Right atrium auricular region (tissue), 2 donors: ENCODE data around the gene DLX1. TPM values are rescaled to one million over a fixed set of nuclear protein-coding genes. Genes with fewer than 3 reads are reported as not detected.

Experiments
- DNase-seq: peaks from one replicate; pipeline ENCODE4 v3.0.0-alpha.2; 2019; ENCODE audit warnings: low spot score
- H3K27ac ChIP-seq, 2 donors: fragments of 200-600 bp; sonication (generic); 1 replicate in 1 of 2; 2 replicates in 1 of 2; pipeline ENCODE4 v1.5.1; 2016 to 2019
- H3K27me3 ChIP-seq, 2 donors: fragments of 200-600 bp; sonication (generic); one replicate each; pipeline versions ENCODE4 v1.5.1 to v1.6.0; 2017 to 2019
- H3K36me3 ChIP-seq: fragments of 200-600 bp; sonication (generic); one replicate; pipeline ENCODE4 v1.5.1; 2016
- H3K4me1 ChIP-seq, 2 donors: fragments of 200-600 bp; sonication (generic); one replicate each; pipeline versions ENCODE4 v1.5.1 to v1.6.0; 2017 to 2019
- H3K4me3 ChIP-seq, 2 donors: fragments of 200-600 bp; sonication (generic); 1 replicate in 1 of 2; 2 replicates in 1 of 2; pipeline ENCODE4 v1.5.1; 2017 to 2019; ENCODE audit warnings: mild to moderate bottlenecking in 1 of 2, moderate library complexity in 1 of 2
- H3K9me3 ChIP-seq, 2 donors: fragments of 200-600 bp; sonication (generic); one replicate each; pipeline ENCODE4 v1.5.1; 2019
- total RNA-seq, 2 donors: library from RNA; depleted of rRNA; stranded (reverse); fragments of >200 nt; gene quantifications; one replicate each; pipeline ENCODE4 v1.1.0, GENCODE V29; 2016
- TF ChIP-seq, protein P1 (sequence below), 2 donors: fragments of 200-600 bp; sonication (generic); IDR thresholded peaks; one replicate each; pipeline ENCODE4 v1.5.1; 2019; ENCODE audit warnings: antibody characterized with exemption in 2 of 2

Gene DLX1
- total RNA-seq, 2 donors from 2014 or later = not detected

- no peaks in the 10 kb centered on the region for H3K27me3 ChIP-seq
- no peak for DNase-seq
- H3K4me3 ChIP-seq = no peak overlapping the region
- H3K9me3 ChIP-seq = peaks cover 0 to 3% of the 10 kb centered on the region in 2 donors
- H3K36me3 ChIP-seq = no peaks in the 10 kb centered on the region
- TF ChIP-seq, protein P1, sequence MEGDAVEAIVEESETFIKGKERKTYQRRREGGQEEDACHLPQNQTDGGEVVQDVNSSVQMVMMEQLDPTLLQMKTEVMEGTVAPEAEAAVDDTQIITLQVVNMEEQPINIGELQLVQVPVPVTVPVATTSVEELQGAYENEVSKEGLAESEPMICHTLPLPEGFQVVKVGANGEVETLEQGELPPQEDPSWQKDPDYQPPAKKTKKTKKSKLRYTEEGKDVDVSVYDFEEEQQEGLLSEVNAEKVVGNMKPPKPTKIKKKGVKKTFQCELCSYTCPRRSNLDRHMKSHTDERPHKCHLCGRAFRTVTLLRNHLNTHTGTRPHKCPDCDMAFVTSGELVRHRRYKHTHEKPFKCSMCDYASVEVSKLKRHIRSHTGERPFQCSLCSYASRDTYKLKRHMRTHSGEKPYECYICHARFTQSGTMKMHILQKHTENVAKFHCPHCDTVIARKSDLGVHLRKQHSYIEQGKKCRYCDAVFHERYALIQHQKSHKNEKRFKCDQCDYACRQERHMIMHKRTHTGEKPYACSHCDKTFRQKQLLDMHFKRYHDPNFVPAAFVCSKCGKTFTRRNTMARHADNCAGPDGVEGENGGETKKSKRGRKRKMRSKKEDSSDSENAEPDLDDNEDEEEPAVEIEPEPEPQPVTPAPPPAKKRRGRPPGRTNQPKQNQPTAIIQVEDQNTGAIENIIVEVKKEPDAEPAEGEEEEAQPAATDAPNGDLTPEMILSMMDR (IDR thresholded peaks at IDR 0.05) = no peak
- H3K4me1 ChIP-seq = no peaks in the 10 kb centered on the region
- no peak overlapping the region for H3K27ac ChIP-seq
Measured at GRCh38 chr2:172128484-172128883, 43.2 kb downstream of the DLX1 start.

GRCh38 chr2:172129404-172129803, 44.1 kb downstream of the DLX1 start:
- no peak for DNase-seq
- Histone ChIP-seq H3K9me3 (peaks cover 0 to 3% of the 10 kb centered on the region in 2 donors), H3K36me3 (no peaks in the 10 kb centered on the region), H3K4me1 (no peaks in the 10 kb centered on the region), H3K4me3 (no peak overlapping the region), H3K27me3 (no peaks in the 10 kb centered on the region), H3K27ac (no peak overlapping the region)
- TF ChIP-seq, protein P1 (IDR thresholded peaks at IDR 0.05) = no peak

DNA sequence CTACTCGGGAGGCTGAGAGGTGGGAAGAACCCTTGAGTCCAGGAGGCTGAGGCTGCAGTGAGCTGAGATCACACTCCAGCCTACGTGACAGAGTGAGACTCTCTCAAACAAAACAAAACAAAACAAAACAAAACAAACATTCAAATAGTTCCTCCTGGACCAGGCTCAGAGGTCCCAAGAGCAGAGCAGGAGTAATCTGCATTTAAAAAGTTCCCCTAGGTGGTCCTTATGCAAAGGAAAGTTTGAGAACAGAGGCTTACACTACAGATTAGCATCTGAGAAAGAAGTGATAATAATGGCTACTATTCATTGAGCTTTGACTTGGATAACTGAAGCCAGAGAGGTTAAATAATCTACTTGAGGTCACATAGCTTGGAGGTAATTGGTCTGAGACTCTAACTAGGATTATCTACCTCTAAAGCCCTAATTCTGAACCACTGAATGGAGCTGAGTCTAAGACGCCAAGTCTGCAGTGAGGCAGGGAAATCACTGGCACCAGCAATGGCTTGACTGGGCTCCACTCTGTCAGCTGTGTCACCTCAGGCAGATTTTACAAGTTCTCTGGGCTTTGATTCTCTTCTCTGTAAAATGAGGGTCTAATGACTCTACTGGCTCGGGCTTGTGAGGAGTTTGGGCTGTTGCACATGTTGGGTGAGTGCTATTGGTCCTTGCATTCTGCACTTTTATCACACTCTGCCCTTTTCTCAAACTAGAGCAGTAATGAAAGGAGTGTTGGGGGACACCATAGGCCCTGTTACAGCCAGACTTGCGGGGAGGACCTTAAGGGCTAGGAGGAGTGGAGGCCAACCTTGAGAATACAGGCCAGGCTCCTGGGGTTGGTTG, 46.6 kb downstream of the DLX1 start:
- H3K9me3 ChIP-seq = peaks cover 0 to 3% of the 10 kb centered on the region in 2 donors
- no peaks in the 10 kb centered on the region for H3K27me3 ChIP-seq
- no peaks in the 10 kb centered on the region for H3K36me3 ChIP-seq
- TF ChIP-seq, protein P1 (IDR thresholded peaks at IDR 0.05) = no peak
- H3K27ac ChIP-seq = no peak overlapping the region
- H3K4me1 ChIP-seq = no peaks in the 10 kb centered on the region
- DNase-seq = no peak
- H3K4me3 ChIP-seq = no peak overlapping the region

DNA sequence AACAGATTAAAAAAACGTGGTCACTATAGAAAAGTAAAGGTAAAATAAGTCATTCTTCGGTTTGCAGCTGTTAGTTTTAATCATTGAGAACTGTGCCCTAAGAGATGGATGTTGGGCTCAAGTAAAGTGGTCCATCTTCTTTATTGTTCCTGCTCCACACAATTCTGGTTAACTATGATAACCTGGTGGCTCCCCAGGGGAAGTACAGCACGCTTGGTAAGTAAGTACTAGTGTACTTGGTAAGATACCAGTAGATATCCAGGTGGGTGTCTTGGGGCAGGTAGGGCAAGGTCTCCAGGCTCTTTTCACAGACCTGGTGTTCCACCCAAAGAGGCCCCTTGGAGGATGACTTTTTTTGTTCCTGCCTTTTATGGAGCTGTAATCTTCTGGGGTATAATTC, 49.0 kb downstream of the DLX1 start:
- Histone ChIP-seq H3K27me3 (no peaks in the 10 kb centered on the region), H3K27ac (no peak overlapping the region), H3K4me1 (no peaks in the 10 kb centered on the region), H3K4me3 (no peak overlapping the region), H3K36me3 (no peaks in the 10 kb centered on the region), H3K9me3 (no peaks in the 10 kb centered on the region)
- DNase-seq = no peak
- TF ChIP-seq, protein P1 (IDR thresholded peaks at IDR 0.05) = no peak

- H3K4me1 ChIP-seq = no peaks in the 10 kb centered on the region
- TF ChIP-seq, protein P1 (IDR thresholded peaks at IDR 0.05) = no peak
- H3K9me3 ChIP-seq = no peaks in the 10 kb centered on the region
- H3K27me3 ChIP-seq = no peaks in the 10 kb centered on the region
- no peak overlapping the region for H3K27ac ChIP-seq
- H3K4me3 ChIP-seq = no peak overlapping the region
- no peak for DNase-seq
- H3K36me3 ChIP-seq = no peaks in the 10 kb centered on the region
Measured at GRCh38 chr2:172135446-172135845, 50.1 kb downstream of the DLX1 start.
